WTC11 (cell line): ENCODE measurements around the gene SENP7. TPM values are rescaled to one million over a fixed set of nuclear protein-coding genes. Genes with fewer than 3 reads are reported as not detected.

ENCODE experiments used
- total RNA-seq: library from RNA; stranded (reverse); gene quantifications from 3 replicates; pipeline ENCODE4 v1.2.3, GENCODE V29; 2021

SENP7 gene
- total RNA-seq, 1 experiment from 2014 or later, result 10.5 TPM

Other genes with a start within 250 kb of the SENP7 start
- gene IMPG2, start 192.6 kb downstream of the SENP7 start, total RNA-seq, result 0.02 to 0.09 TPM (median 0.04 TPM) in 3 replicates
- gene TRMT10C, start 48.7 kb upstream of the SENP7 start, total RNA-seq, result 35.2 to 41.7 TPM (median 36.3 TPM) in 3 replicates
- gene PCNP, start 61.0 kb upstream of the SENP7 start, total RNA-seq, result 187 to 193 TPM (median 192 TPM) in 3 replicates
- 12.6 to 13.5 TPM (median 12.7 TPM) in 3 replicates for gene ZBTB11, start 163.9 kb upstream of the SENP7 start, total RNA-seq
- 1,801 to 1,893 TPM (median 1,886 TPM) in 3 replicates for gene RPL24, start 173.5 kb upstream of the SENP7 start, total RNA-seq
- 10.0 to 12.3 TPM (median 12.0 TPM) in 3 replicates for gene CEP97, start 211.4 kb upstream of the SENP7 start, total RNA-seq